NOMO-1 treated with dmso at 0.1 percent for 144 hours (cell line): Measurements from ENCODE around the gene PPP1R16B.

ENCODE experiments used
- DNase-seq: peaks from one replicate; lab custom pipeline; 2025; ENCODE audit not compliant: unreplicated experiment; lab: John Stamatoyannopoulos, UW

The PPP1R16B gene

DNA sequence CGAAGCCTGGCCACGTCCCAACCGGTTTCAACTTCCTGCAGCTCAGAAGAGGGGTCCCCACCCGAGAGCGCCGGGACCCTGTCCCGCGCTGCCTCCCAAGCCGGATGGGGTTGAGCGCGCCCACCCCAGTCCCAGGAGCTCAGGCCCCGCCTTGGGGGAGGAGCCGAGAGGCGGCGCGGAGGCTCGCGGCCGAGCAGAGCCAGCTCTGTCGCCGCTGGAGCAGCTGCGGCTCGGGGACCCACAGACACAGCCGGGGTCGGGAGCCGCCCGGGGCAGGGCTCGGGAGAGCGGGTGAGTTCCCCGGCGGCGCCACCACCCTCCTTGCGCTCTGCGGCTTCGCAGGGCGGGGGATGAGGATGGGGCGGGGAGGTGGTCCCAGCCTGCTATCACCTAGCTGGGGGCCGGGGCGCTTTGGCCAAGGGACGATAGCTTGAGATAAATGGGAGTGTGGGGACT, at the start of gene PPP1R16B:
PPP1R16B (plus strand) TSS at position 196 of the 456 bp plus-strand sequence. CDS start 30,229 bp downstream, outside the sequence.
- DNase-seq: peak; percentile 42

DNA sequence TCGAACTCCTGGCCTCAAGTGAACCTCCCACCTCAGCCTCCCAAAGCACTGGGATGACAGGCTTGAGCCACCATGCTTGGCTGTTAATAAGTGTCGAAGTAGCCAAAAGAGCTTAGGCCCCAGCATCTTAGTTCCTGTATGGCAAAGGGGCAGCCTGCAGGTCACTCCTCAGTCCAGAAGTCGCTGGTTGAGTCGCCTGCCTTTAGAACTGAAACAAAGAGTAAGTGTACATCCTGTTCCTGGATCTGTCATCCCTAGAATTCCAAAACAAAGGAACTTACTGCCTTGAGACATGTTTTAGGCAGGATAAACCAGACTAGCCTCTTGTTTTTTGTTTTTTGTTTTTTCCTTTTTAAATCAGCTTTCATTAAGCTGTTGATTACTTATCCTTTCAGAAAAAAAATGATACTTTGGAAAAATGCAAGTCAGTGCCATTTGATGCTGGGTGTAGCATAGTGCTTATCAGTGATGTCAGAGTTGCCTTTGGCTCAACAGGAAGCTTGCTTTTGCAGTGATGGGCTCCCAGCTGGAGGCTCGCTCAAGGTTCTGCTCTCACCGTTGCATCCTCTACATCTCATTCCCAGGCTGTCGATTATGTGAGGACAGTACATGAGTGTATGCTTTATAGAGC, 48.2 kb upstream of the PPP1R16B start:
- DNase-seq: no peak

DNA sequence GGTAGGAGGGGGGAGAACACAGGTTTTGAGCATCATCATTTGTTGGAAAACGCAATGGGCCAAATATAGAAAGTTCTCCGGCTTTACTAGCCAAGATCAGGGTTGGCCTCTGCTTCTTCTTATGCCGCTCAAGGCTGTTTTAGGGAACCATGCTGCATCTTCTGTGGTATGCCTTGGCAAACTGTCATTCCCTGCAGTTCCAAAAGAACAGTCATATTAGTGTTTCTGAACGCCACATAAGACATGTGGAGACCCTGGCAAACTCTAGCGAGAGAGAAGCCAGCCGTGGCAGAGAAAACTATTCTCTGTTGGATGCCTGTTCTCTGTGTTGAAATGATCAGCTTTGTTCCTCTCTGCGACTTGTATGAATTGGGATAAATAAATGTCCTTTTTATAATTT, 46.4 kb upstream of the PPP1R16B start:
- no peak for DNase-seq

DNA sequence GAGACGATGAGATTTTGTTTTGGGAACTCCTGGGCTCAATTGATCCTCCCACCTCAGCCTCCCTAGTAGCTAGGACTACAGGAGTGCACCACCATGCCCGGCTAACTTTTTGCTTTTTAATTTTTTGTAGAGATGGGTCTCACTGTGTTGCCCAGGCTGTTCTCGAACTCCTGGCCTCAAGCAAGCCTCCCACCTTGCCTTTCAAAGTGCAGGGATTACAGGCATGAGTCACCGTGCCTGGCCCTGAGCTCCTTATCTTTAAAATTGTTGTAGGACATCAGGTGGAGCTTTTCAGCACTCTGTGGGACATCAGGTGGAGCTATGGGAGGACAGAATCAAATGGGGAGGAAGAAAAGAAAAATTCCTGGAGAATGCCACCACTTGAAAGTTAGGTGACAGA, 44.5 kb upstream of the PPP1R16B start:
- DNase-seq: no peak

DNA sequence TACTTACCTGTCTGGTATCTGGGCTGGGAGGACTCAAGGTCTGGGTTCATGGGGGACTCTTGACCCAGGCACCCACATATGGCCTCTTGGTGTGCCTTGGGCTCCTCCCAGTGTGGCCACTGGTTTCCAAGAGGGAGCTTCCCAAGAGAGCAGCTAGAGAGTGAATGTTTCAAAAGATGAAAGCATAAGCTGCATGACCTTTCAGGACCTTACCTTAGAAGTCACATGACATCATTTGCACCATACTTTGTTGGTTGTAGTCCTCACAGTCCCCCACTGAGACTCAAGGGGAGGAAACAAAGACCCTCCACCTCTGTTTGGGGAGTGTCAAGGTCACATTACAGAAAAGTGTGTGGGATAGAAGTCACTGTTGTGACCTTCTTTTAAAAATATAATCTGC, 43.3 kb upstream of the PPP1R16B start:
- DNase-seq: no peak

DNA sequence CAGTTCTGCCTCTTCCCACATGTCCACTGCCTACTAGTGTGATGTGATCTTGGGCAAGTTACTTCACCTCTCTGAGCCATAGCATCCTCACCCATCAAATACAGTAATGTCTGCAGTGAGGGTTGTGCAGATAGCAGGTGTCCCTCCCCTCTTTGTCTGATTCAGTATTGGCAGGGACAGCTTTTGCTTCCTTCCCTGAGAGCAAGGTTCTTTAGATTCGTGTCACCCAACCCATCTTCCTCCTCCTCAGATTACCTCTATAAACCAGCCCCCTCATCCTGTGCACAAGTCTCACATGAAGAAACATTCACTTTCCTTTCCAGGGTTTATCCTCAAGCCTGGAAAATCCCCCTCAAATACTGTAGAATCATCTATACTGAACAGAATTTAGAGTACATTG, 41.9 kb upstream of the PPP1R16B start:
- no peak for DNase-seq

DNA sequence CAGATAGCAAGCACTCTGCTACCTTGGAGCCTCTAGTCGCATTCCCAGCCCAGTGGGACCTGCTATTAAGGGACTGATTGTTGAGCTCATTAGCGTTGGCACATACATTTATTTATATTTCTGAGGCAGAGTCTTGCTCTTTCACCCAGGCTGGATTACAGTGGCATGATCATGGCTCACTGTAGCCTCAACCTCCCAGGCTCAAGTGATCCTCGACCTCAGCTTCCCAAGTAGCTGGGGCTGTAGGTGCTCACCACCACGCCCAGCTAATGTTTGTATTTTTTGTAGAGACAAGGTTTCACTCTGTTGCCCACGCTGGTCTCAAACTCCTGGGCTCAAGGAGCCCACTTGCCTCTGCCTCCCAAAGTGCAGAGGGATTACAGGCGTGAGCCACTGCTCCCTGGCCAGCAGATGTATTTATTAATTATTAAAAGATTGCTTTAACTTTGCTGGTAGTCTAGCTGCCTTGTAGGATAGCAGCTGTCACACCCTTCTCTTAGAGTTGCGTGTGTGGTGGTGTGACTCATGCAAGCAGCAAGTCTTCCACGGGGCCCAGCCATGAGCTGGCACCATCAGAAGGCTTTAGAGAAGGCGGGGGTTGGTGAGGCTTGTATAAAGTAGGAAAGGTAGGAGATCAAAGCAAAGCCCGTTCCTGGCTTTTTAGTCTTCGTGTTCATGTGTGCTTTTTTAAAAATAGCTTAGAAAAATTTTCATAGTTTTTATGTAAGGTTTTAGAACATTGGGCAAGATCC, 40.8 kb upstream of the PPP1R16B start:
- DNase-seq: peak; percentile 34

DNA sequence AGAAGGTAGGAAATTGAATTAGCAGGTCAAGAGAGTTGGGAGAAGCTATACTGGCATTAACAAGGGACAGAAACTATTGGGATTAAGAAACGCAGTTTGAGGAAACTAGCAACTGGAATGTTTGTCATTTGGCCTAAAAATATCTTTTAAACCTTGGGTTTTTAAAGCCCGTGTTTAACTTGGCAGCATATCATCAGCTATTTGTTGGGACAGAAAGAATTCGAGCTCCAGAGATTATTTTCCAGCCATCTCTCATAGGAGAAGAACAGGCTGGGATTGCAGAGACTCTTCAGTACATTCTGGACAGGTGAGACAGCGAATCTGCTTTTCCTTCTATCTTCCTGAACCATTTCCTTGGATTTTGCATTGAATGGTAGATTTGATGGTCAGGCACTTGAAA, 39.4 kb upstream of the PPP1R16B start:
- no peak for DNase-seq

DNA sequence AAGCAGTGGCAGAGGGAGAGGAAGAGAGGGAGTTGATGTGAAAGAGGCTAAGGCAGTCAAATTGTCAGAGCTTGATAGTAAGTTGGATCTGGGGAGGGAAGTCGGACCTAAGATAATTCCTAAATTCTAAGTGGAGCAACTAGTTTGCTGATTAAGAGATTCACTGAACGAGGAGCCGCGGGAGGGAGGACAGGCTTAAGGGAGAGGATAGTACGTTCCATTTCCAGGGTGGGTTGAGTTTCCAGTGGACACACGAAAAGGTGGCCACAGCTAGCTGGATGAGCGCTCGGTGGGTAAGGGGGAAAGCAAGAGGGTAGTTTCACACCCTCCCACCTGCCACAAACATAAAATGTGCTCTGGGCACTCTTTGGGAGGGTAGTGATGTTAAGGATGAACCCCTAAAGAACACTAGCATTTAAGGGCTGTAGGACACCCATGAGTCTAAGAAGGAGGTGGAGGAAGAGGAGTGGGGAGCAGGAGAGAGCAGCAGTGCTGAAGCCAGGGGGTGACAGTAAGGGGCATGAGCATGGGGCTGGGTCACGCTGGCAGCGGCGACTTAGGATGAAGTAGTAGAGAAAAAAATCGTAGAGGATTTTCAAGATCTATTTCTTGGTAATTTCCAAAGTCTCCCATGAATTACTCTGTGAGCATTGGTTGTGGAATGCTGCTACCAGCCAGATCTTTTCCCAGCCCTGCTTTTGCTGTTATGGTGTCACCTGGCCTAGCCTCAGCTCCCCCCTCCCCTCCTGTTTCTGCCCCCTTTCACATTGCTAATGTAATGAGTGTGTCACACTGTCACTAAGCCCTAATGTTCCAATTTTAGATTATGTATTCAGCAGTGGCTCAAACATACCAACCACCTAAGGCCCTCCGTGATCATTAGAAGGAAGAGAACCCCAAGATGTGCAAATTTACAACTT, 35.9 kb upstream of the PPP1R16B start:
- DNase-seq: no peak

DNA sequence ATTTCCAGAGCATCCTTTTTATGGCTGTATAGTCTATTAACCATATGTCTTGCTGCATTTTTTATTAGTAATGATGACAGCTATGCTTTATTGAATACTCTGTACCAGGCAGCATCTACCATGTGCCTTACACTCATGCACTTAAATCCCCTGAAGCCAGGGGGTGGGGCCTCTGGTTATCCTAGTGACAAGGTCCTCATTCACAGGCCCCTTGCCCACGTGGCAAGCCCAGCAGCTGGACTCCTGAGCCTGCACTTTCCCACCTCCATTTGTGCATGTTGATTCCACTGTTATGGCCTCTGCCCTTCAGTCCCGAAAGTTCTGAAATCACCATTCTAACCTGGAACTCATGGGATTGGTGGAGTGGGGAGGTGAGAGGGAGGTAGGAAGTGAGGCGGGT, 35.0 kb upstream of the PPP1R16B start:
- DNase-seq: no peak

DNA sequence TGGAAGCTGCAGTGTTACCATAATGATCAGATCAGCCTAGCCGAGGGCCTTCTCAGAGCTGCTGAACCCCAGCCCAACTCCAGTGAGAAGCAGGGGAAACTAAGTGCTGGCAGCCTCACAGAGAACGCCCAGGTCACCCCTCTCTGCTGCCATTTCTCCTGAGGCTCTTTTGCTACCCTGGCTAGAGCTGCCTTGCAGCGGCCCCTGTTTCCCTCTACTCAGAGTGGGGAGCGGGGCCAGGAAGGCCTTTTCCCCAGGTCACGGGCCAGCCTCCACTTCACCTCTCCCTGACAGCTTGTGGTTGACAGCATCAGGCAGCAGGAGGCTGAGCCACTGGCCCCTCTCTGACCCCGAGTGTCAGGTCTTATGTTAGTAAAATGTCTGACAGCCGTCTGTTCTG, 34.5 kb upstream of the PPP1R16B start:
- DNase-seq: no peak

DNA sequence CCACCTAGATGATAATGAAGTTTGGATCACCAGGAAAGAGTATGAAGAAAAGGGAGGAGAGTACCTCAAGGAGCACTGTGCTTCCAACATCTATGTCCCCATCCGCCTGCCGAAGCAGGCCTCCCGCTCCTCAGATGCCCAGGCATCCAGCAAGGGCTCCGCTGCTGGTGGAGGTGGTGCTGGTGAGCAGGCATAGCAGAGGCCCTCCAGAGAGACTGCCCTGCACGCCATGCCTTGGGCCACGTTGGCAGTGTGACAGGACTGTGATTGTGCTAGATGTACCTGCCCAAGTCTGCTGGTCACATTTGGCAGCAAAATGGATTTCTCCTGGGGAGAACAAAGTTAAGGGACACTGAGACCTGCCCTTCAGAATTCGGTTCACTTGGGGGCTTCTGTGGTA, 33.9 kb upstream of the PPP1R16B start:
- DNase-seq: no peak

DNA sequence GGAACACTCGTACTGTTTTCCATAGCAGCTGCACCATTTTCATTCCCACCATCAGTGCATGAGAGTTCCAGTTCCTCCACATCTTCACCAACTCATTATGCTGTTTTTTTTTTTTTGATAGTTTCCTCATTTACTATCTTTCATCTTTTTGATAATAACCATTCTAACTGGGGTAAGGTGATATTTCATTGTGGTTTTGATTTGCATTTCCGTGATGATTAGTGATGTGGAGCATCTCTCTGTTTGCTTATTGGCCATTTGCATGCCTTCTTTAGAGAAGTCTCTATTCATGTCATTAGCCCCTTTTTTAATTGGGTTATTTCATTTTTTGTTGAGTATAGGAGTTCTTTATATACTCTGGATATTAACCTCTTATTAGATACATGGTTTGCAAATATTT, 31.3 kb upstream of the PPP1R16B start:
- no peak for DNase-seq

DNA sequence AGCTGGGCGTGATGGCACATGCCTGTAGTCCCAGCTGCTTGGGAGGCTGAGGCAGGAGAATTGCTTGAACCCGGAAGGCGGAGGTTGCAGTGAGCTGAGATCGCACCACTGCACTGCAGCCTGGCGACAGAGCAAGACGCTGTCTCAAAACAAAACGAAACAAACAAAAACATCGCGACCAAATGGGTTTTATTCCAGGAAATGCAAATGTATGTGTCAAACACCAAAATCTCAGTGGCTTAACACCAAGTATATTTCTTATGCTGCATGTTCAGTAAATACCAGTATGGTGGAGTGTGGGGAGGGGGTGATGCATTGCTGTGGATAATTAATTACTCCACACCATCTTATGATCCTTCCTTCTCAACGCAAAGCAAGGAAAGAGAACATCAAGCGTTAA, 29.1 kb upstream of the PPP1R16B start:
- no peak for DNase-seq

DNA sequence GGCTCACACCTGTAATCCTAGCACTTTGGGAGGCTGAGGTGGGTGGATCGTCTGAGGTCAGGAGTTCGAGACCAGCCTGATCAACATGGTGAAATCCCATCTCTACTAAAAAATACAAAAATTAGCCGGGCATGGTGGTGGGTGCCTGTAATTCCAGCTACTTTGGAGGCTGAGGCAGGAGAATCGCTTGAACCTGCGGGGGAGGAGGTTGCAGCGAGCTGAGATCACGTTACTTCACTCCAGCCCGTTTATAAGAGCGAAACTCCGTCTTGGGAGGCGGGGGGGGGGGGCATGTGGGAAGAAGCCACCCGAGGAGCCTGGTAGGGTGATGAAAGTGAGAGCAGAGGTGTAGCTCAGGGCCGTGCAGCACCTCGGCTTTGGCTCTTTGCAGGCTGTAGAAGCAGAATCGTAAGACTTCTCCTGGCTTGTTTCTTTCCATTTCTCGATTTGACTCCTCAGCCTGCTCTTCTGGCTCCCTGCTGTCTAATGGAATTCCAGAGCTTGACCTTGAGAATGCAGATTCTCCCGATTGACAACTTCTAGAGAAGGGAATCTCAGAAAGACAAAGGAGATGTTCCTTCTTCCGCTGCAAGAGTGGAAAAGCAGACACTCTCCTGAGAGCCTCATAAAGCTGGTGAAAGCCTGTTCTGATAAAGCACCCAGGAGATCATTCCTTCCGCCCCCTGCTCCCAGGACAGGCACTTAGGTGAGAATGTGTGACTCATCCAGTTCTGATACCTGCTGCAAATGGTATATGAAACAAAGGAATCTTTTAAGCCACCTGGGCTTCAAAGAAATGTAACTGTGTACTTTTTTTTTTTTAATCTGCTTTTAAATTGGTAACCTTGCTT, 26.0 kb upstream of the PPP1R16B start:
- no peak for DNase-seq

DNA sequence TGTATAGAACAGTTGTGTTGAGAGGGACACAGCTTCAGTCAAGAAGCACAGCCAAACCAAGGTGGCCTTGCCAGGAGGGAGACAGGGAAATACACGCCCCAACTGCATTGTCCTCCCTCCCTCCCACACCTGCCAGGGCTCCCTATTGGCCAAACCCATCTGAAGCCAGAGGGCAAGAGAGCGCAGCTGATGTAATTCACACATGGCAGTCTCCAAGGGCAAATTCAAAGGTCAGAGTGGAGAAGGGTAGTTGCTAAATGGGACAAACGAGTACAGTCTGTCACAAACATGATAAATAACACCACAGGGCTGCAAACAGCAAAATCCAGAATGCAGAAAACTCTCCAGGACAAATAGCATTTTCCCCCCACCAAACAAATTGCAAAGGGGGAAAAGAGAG, 23.2 kb upstream of the PPP1R16B start:
- no peak for DNase-seq

DNA sequence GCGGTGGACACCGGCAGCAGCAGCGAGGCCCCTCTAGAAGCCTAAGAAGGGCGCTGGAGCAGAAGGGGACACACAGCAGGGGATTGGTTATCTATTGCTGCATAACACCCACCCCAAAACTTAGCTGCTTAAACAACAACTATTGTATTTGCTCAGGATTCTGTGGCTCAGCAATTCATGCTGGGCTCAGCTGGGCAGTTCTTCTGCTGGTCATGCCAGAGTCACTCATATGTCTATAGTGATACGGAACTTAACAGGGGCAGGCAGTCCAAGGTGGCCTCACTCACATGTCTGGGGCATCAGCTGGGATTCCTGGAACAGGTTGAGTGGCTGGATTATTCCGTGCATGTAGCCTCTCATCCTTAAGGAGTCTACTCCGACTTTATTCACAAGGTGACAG, 17.6 kb upstream of the PPP1R16B start:
- DNase-seq: no peak

DNA sequence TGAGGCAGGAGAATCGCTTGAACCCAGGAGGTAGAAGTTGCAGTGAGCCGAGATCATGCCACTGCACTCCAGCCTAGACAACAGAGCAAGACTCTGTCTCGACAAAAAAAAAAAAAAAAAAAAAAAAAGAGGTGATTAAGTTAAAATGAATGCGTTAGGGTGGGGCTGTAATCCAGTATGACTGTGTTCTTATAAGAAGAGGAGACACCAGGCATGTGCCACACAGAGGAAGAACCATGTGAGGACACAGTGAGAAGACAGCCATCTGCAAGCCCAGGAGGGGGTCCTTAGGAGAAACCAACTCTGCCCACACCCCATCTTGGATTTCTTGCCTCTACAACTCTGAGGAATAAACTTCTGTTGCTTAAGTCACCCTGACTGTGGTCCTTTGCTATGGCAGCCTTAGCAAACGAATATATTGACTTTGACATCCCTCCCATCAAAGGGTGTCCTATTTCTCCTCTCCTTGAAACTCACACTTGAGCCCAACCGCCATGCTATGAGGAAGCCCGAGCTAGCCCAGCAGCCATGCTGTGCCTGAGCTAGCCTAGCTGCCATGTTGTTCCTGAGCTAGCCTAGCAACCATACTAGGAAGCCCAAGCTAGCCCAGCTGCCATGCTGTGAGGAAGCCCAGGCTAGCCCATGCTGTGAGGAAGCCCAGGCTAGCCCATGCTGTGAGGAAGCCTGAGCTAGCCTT, 15.8 kb upstream of the PPP1R16B start:
- DNase-seq: no peak

DNA sequence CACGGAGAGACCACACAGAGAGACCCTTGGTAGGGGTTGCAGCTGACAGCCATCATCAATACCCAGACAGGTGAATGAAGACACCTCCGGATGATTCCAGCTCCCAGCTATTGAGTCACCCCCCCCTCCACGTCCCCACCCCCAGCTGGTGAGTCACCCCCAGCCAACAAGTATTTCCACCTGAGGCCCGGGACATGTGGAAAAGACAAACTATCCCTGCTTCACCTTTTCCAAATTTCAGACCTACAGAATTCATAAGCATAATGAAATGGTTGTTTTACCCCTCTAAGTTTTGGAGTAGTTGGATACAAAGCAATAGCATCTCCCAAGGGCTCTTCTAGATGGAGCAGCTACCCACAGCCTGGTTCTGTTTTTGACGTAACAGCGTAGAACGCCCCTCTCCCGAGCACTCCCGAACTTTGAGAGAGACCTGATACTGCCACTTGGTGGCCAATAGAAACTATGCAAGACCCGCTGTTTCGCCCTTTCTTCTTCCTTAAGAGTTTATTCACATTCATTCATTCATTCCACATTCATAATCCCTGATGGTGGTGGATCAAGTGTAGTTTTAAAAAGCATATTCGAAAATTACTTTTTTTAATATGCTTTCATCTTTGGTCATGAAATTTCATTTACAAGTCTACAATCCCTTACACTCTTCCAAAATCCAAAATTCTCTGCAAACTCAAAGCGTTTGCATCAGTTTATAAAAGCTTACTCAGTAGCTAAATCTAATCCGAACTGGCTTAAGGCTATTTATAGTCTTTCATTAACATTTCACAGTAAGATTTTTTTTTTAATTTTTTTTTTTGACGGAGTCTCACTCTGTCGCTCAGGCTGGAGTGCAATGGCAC, 15.1 kb upstream of the PPP1R16B start:
- peak; percentile 51 for DNase-seq
